SK-N-SH treated with all-trans-retinoic acid at 6 μM for 48 hours (cell line): ENCODE data around the gene NFKB1.

Experiments used
- ATAC-seq: fragments of 200-7000 bp; cut with Tn5 transposase; 3 replicates; pipeline ENCODE4 v1.9.1; 2020; ENCODE audit warnings: mild to moderate bottlenecking, moderate library complexity
- ARNTL ChIP-seq: fragments of 450-650 bp; formaldehyde crosslinking; IDR thresholded peaks from 2 replicates; pipeline ENCODE4 v1.5.0; 2020; ENCODE audit warnings: low read depth, mild to moderate bottlenecking, moderate library complexity, borderline replicate concordance
- CSDC2 ChIP-seq: fragments of 250-450 bp; sonication (Bioruptor Pico); IDR thresholded peaks from 2 replicates; pipeline ENCODE4 v1.5.0; 2020; ENCODE audit warnings: mild to moderate bottlenecking, moderate library complexity
- ESRRG ChIP-seq: fragments of 250-450 bp; sonication (Bioruptor Pico); IDR thresholded peaks from 2 replicates; pipeline ENCODE4 v1.6.1; 2021; ENCODE audit warnings: mild to moderate bottlenecking
- GLIS3 ChIP-seq: fragments of 250-450 bp; sonication (Bioruptor Pico); IDR thresholded peaks from 2 replicates; pipeline ENCODE4 v1.5.0; 2020; ENCODE audit warnings: mild to moderate bottlenecking, moderate library complexity
- ISL1 ChIP-seq: fragments of 250-450 bp; sonication (Bioruptor Pico); IDR thresholded peaks from 2 replicates; pipeline ENCODE4 v2.1.2; 2022; ENCODE audit warnings: mild to moderate bottlenecking, moderate library complexity
- OSR1 ChIP-seq: fragments of 250-450 bp; sonication (Bioruptor Pico); IDR thresholded peaks from 2 replicates; pipeline ENCODE4 v1.8.0; 2022; ENCODE audit warnings: moderate library complexity, mild to moderate bottlenecking, inconsistent platforms
- PPARA ChIP-seq: fragments of 250-450 bp; sonication (Bioruptor Pico); IDR thresholded peaks from 2 replicates; pipeline ENCODE4 v1.5.0; 2020; ENCODE audit warnings: mild to moderate bottlenecking, borderline replicate concordance
- RARB ChIP-seq: fragments of 250-450 bp; sonication (Bioruptor Pico); IDR thresholded peaks from 2 replicates; pipeline ENCODE4 v1.8.0; 2021; ENCODE audit warnings: mild to moderate bottlenecking, moderate library complexity
- SNAI2 ChIP-seq: fragments of 250-450 bp; sonication (Bioruptor Pico); IDR thresholded peaks from 2 replicates; pipeline ENCODE4 v1.5.0; 2020; ENCODE audit warnings: mild to moderate bottlenecking, moderate library complexity
- TOX ChIP-seq: fragments of 250-450 bp; sonication (Bioruptor Pico); IDR thresholded peaks from 2 replicates; pipeline ENCODE4 v1.8.0; 2021; ENCODE audit warnings: mild to moderate bottlenecking, moderate library complexity, borderline replicate concordance
- ZFP3 ChIP-seq: fragments of 250-450 bp; sonication (Bioruptor Pico); IDR thresholded peaks from 2 replicates; pipeline ENCODE4 v1.5.0; 2020; ENCODE audit warnings: mild to moderate bottlenecking, moderate library complexity
- ZFP30 ChIP-seq: fragments of 450-650 bp; formaldehyde crosslinking; IDR thresholded peaks from 2 replicates; pipeline ENCODE4 v1.5.0; 2022; ENCODE audit warnings: mild to moderate bottlenecking, moderate library complexity
- ZNF565 ChIP-seq: fragments of 450-650 bp; formaldehyde crosslinking; conservative IDR thresholded peaks from 2 replicates; pipeline ENCODE4 v1.5.0; 2020; ENCODE audit warnings: low read depth, mild to moderate bottlenecking, moderate library complexity
- ZNF70 ChIP-seq: fragments of 450-650 bp; formaldehyde crosslinking; IDR thresholded peaks from 2 replicates; pipeline ENCODE4 v1.5.0; 2020; ENCODE audit warnings: mild to moderate bottlenecking, moderate library complexity
- ZNF8 ChIP-seq: fragments of 450-650 bp; formaldehyde crosslinking; IDR thresholded peaks from 2 replicates; pipeline ENCODE4 v1.5.0; 2020; ENCODE audit warnings: mild to moderate bottlenecking, moderate library complexity
- TF ChIP-seq, protein P1 (sequence below): fragments of 250-450 bp; sonication (Bioruptor Pico); IDR thresholded peaks from 2 replicates; pipeline ENCODE4 v1.8.0; 2020; ENCODE audit warnings: mild to moderate bottlenecking, moderate library complexity, borderline replicate concordance
- TF ChIP-seq, protein P2 (sequence below): fragments of 250-450 bp; sonication (Bioruptor Pico); IDR thresholded peaks from 2 replicates; pipeline ENCODE4 v1.5.1; 2020; ENCODE audit warnings: low read depth, mild to moderate bottlenecking, moderate library complexity
- TF ChIP-seq, protein P3 (sequence below): fragments of 250-450 bp; sonication (Bioruptor Pico); IDR thresholded peaks from 2 replicates; pipeline ENCODE4 v1.8.0; 2021; ENCODE audit warnings: low read depth, mild to moderate bottlenecking, moderate library complexity, borderline replicate concordance
- TF ChIP-seq, protein P4 (sequence below): fragments of 250-450 bp; sonication (Bioruptor Pico); IDR thresholded peaks from 2 replicates; pipeline ENCODE4 v1.5.1; 2021; ENCODE audit warnings: mild to moderate bottlenecking, moderate library complexity
- TF ChIP-seq, protein P5 (sequence below): fragments of 250-450 bp; sonication (Bioruptor Pico); IDR thresholded peaks from 2 replicates; pipeline ENCODE4 v1.5.0; 2020; ENCODE audit warnings: mild to moderate bottlenecking, moderate library complexity

NFKB1 gene

DNA sequence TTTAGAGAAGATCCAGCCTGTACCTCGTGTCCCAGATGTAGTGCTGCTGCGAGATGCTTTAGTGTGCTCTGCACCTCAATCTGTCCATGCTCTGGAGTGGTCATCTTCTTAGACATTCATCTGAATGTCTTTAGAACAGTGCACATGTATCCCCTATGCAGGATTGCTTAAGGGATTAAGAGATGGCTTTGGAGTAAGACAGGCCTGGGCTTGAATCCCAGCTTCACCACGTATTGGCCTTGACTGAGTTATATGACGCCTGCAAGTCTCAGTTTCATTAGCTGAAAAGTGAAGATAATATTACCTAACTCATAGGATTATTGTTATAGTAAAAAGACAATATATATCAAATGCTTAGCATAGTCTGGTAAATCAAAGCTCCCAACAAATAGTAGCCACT lies 98.3 kb downstream of the NFKB1 start:
- ATAC-seq = no peak
- TF ChIP-seq ARNTL (CRISPR knock-in tag) = no peak
- TF ChIP-seq CSDC2 (CRISPR knock-in tag) = no peak

DNA sequence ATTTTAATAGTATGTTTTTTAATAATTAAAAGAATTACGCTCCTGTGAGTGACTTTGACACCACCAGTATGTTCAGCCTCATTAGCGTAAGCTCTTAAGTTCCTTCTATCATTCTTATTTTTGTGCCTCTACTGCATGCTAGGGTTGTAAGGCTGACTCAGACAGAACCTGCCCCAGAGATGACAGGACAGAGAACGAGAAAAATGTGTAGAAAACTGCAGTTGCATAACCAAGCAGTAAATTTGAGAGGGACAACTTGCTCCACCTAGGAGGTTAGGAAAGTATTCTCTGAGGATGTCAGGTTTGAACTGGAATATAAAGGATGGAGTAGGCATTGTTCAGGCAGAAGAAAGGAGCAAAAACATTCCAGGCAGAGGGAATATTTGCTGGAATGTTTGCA lies 98.7 kb downstream of the NFKB1 start:
- no peak for ATAC-seq
- TF ChIP-seq CSDC2 (CRISPR knock-in tag) = no peak

DNA sequence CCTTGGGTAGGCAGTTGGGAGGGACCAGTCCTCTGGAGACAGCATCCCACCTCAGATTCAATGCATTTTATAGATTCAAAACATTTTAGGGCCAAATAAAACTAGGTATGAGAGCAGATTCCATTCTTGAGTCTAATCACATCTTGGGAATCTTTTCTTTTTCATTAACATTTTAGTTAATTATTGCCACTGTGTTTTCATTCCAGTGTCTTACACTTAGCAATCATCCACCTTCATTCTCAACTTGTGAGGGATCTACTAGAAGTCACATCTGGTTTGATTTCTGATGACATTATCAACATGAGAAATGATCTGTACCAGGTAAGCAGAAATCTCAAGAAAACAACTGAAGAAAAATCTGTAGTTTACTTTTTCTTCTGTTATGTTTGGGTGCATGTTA lies 99.5 kb downstream of the NFKB1 start:
- ATAC-seq = no peak
- TF ChIP-seq RARB (CRISPR knock-in tag) (no peak), OSR1 (CRISPR knock-in tag) (no peak), ZNF70 (no peak), ISL1 (no peak), PPARA (CRISPR knock-in tag) (no peak), CSDC2 (CRISPR knock-in tag) (no peak)

DNA sequence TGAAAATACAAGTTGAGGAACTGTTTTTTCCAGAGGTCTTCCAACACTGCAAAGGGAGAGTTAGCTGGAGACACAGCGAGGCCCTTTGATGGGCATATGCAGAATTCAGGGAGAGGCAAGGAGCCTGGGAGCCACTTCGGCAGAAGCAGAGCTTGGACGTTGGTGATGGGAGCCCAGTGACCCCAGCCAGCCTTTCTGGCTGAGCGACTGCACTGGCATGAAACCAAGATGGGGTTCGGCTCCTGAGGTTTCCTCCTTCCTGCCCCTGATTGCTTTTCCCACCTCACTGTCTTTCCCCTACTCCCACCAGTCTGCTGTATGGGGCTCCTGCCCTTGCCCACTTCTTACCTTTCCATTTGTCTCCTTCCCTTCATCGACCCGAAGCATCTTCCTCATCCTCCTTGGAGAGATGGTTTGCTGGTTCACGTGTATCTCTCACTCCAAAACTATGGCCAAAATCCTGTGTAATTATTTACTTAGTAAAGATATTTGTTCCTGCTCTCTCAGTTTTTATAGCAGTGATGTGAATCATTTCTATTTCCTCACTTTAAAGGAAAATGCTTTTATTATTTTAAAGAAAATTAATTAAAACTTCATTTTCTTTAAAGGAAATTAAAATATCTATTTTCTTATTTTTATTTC lies 100.5 kb downstream of the NFKB1 start:
- TF ChIP-seq, protein P1, sequence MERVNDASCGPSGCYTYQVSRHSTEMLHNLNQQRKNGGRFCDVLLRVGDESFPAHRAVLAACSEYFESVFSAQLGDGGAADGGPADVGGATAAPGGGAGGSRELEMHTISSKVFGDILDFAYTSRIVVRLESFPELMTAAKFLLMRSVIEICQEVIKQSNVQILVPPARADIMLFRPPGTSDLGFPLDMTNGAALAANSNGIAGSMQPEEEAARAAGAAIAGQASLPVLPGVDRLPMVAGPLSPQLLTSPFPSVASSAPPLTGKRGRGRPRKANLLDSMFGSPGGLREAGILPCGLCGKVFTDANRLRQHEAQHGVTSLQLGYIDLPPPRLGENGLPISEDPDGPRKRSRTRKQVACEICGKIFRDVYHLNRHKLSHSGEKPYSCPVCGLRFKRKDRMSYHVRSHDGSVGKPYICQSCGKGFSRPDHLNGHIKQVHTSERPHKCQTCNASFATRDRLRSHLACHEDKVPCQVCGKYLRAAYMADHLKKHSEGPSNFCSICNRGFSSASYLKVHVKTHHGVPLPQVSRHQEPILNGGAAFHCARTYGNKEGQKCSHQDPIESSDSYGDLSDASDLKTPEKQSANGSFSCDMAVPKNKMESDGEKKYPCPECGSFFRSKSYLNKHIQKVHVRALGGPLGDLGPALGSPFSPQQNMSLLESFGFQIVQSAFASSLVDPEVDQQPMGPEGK (CRISPR knock-in tag) = no peak
- TF ChIP-seq SNAI2 (CRISPR knock-in tag) (no peak), ARNTL (CRISPR knock-in tag) (no peak), ISL1 (no peak), OSR1 (CRISPR knock-in tag) (no peak)
- TF ChIP-seq, protein P2, sequence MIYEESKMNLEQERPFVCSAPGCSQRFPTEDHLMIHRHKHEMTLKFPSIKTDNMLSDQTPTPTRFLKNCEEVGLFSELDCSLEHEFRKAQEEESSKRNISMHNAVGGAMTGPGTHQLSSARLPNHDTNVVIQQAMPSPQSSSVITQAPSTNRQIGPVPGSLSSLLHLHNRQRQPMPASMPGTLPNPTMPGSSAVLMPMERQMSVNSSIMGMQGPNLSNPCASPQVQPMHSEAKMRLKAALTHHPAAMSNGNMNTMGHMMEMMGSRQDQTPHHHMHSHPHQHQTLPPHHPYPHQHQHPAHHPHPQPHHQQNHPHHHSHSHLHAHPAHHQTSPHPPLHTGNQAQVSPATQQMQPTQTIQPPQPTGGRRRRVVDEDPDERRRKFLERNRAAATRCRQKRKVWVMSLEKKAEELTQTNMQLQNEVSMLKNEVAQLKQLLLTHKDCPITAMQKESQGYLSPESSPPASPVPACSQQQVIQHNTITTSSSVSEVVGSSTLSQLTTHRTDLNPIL = no peak
- TF ChIP-seq, protein P3, sequence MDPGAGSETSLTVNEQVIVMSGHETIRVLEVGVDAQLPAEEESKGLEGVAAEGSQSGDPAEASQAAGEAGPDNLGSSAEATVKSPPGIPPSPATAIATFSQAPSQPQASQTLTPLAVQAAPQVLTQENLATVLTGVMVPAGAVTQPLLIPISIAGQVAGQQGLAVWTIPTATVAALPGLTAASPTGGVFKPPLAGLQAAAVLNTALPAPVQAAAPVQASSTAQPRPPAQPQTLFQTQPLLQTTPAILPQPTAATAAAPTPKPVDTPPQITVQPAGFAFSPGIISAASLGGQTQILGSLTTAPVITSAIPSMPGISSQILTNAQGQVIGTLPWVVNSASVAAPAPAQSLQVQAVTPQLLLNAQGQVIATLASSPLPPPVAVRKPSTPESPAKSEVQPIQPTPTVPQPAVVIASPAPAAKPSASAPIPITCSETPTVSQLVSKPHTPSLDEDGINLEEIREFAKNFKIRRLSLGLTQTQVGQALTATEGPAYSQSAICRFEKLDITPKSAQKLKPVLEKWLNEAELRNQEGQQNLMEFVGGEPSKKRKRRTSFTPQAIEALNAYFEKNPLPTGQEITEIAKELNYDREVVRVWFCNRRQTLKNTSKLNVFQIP (CRISPR knock-in tag) = no peak
- ATAC-seq = no peak

DNA sequence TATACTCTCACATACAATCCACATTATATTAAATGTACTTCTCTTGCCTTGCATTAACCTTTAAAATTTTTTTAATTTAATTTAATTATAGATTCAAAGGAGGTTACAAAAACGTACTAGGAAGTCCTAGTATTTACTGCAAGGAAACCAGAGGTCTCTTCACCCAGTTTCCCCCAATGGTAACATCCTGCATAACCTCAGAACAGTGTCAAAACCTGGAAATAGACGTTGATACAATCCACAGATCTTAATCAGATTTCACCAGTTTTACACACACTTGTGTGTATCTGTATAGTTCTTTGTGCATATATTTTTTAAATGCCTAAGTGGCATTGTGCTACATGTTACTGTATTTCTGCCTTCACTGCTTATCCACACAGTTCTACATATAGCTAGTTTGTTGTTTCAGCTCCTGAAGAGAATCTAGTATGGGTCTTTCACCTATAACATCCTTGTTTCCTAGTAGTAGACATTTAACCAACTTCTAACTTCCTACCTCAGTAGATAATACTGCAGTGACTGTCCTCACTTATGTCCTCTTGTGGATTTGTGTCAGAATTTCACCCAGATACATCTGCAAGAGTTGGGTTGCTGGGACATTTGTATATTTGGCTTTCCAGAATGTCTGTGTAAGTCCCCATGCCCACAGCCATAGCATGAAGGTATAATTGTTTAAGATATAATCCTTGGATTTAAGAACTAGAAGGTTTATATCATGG lies 103.2 kb downstream of the NFKB1 start:
- ATAC-seq = no peak
- TF ChIP-seq, protein P3 (CRISPR knock-in tag) = no peak
- TF ChIP-seq TOX (CRISPR knock-in tag) (no peak), CSDC2 (CRISPR knock-in tag) (no peak), GLIS3 (CRISPR knock-in tag) (no peak), OSR1 (CRISPR knock-in tag) (no peak), ESRRG (CRISPR knock-in tag) (no peak), PPARA (CRISPR knock-in tag) (no peak), ZFP30 (CRISPR knock-in tag) (no peak), ZFP3 (CRISPR knock-in tag) (no peak), ZNF8 (CRISPR knock-in tag) (no peak), ZNF565 (CRISPR knock-in tag) (no peak)
- TF ChIP-seq, protein P4, sequence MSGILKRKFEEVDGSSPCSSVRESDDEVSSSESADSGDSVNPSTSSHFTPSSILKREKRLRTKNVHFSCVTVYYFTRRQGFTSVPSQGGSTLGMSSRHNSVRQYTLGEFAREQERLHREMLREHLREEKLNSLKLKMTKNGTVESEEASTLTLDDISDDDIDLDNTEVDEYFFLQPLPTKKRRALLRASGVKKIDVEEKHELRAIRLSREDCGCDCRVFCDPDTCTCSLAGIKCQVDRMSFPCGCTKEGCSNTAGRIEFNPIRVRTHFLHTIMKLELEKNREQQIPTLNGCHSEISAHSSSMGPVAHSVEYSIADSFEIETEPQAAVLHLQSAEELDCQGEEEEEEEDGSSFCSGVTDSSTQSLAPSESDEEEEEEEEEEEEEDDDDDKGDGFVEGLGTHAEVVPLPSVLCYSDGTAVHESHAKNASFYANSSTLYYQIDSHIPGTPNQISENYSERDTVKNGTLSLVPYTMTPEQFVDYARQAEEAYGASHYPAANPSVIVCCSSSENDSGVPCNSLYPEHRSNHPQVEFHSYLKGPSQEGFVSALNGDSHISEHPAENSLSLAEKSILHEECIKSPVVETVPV = no peak
- TF ChIP-seq, protein P2 = no peak
- TF ChIP-seq, protein P5, sequence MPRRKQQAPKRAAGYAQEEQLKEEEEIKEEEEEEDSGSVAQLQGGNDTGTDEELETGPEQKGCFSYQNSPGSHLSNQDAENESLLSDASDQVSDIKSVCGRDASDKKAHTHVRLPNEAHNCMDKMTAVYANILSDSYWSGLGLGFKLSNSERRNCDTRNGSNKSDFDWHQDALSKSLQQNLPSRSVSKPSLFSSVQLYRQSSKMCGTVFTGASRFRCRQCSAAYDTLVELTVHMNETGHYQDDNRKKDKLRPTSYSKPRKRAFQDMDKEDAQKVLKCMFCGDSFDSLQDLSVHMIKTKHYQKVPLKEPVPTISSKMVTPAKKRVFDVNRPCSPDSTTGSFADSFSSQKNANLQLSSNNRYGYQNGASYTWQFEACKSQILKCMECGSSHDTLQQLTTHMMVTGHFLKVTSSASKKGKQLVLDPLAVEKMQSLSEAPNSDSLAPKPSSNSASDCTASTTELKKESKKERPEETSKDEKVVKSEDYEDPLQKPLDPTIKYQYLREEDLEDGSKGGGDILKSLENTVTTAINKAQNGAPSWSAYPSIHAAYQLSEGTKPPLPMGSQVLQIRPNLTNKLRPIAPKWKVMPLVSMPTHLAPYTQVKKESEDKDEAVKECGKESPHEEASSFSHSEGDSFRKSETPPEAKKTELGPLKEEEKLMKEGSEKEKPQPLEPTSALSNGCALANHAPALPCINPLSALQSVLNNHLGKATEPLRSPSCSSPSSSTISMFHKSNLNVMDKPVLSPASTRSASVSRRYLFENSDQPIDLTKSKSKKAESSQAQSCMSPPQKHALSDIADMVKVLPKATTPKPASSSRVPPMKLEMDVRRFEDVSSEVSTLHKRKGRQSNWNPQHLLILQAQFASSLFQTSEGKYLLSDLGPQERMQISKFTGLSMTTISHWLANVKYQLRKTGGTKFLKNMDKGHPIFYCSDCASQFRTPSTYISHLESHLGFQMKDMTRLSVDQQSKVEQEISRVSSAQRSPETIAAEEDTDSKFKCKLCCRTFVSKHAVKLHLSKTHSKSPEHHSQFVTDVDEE (CRISPR knock-in tag) = no peak
